GM12878 (cell line): ENCODE results near the gene ISCA2. TPM values are rescaled to one million over a fixed set of nuclear protein-coding genes. Genes with fewer than 3 reads are reported as not detected.
A peak's percentile ranks its signal among the peaks of the same experiment; 100 is the strongest.

Source experiments
- BACH1 ChIP-seq: fragments of 450-650 bp; IDR thresholded peaks from 2 replicates; pipeline ENCODE4 v1.6.1; 2017; ENCODE audit warnings: mild to moderate bottlenecking, borderline replicate concordance
- CHD2 ChIP-seq: IDR thresholded peaks from 2 replicates; pipeline ENCODE4 v1.6.1; 2011; ENCODE audit warnings: low read depth, low read length, improper control_type of control experiment, borderline replicate concordance
- ESRRA ChIP-seq: IDR thresholded peaks from 2 replicates; pipeline ENCODE4 v1.6.1; 2012; ENCODE audit warnings: mild to moderate bottlenecking, low read length, improper control_type of control experiment
- FOS ChIP-seq: IDR thresholded peaks from 3 replicates; pipeline ENCODE4 v1.6.1; 2011; ENCODE audit warnings: borderline replicate concordance; ENCODE audit not compliant: insufficient read length; ENCODE audit errors: extremely low read depth
- HDGF ChIP-seq: fragments of 450-650 bp; IDR thresholded peaks from 2 replicates; pipeline ENCODE4 v1.6.1; 2016; ENCODE audit warnings: antibody characterized with exemption
- IKZF1 ChIP-seq: fragments of 450-650 bp; conservative IDR thresholded peaks from 2 replicates; pipeline ENCODE4 v1.6.1; 2017; ENCODE audit warnings: antibody characterized with exemption, mild to moderate bottlenecking
- JUNB ChIP-seq: IDR thresholded peaks from 2 replicates; pipeline ENCODE4 v1.6.1; 2016; ENCODE audit warnings: antibody characterized with exemption, mild to moderate bottlenecking
- NBN ChIP-seq: fragments of 450-650 bp; IDR thresholded peaks from 2 replicates; pipeline ENCODE4 v1.6.1; 2016
- NFIC ChIP-seq: IDR thresholded peaks from 2 replicates; pipeline ENCODE4 v1.6.1; 2012; ENCODE audit warnings: low read depth, mild to moderate bottlenecking, inconsistent platforms, low read length, moderate library complexity
- NFYB ChIP-seq: IDR thresholded peaks from 2 replicates; pipeline ENCODE4 v1.6.1; 2011; ENCODE audit warnings: low read depth, mild to moderate bottlenecking, low read length, improper control_type of control experiment, moderate library complexity; ENCODE audit not compliant: insufficient read depth
- NR2F1 ChIP-seq: fragments of 450-650 bp; conservative IDR thresholded peaks from 2 replicates; pipeline ENCODE4 v1.6.1; 2017; ENCODE audit warnings: mild to moderate bottlenecking
- POLR2AphosphoS5 ChIP-seq: IDR thresholded peaks from 2 replicates; pipeline ENCODE4 v1.6.1; 2011; ENCODE audit warnings: mild to moderate bottlenecking, low read length, inconsistent platforms
- SREBF1 ChIP-seq: IDR thresholded peaks from 2 replicates; pipeline ENCODE4 v1.6.1; 2012; ENCODE audit warnings: mild to moderate bottlenecking, low read length
- TCF3 ChIP-seq: IDR thresholded peaks from 2 replicates; pipeline ENCODE4 v1.6.1; 2012; ENCODE audit warnings: low read depth, mild to moderate bottlenecking, low read length, borderline replicate concordance; ENCODE audit not compliant: insufficient read depth
- WRNIP1 ChIP-seq: IDR thresholded peaks from 2 replicates; pipeline ENCODE4 v1.6.1; 2011; ENCODE audit warnings: low read depth, low read length, improper control_type of control experiment, borderline replicate concordance
- YY1 ChIP-seq: IDR thresholded peaks from 2 replicates; pipeline ENCODE4 v1.6.1; 2011; ENCODE audit warnings: low read depth, mild to moderate bottlenecking, low read length
- polyA plus RNA-seq, 11 experiments: library from polyadenylated mRNA; depleted of rRNA in 4 of 11; unstranded in 6 of 11; stranded (reverse) in 5 of 11; fragments of >200 nt; fragmentation: Nextera tagmentation in 4 of 11; fragmentation: Illumina TruSeq in 1 of 11; extraction: Ambion mirVana in 4 of 11; extraction: Trizol in 1 of 11; gene quantifications; 1 replicate in 1 of 11; 2 replicates in 10 of 11; pipeline versions ENCODE4 v1.2.1 to v1.2.3, GENCODE V29; 2011 to 2016; ENCODE audit warnings: inconsistent platforms in 2 of 11, missing spikeins in 2 of 11, low read depth in 1 of 11
- total RNA-seq, 4 experiments: library from RNA; depleted of rRNA in 3 of 4; stranded (reverse); fragments of >200 nt in 3 of 4; fragmentation: Illumina TruSeq in 1 of 4; extraction: Trizol in 1 of 4; gene quantifications; 2 replicates each; pipeline versions ENCODE4 v1.2.1 to v1.2.3, GENCODE V29; 2013 to 2021
- TF ChIP-seq, protein P1 (sequence below): fragments of 450-650 bp; conservative IDR thresholded peaks from 2 replicates; pipeline ENCODE4 v1.6.1; 2017; ENCODE audit warnings: mild to moderate bottlenecking, moderate library complexity
- TF ChIP-seq, protein P2 (sequence below): fragments of 450-650 bp; IDR thresholded peaks from 2 replicates; pipeline ENCODE4 v1.6.1; 2014; ENCODE audit warnings: mild to moderate bottlenecking
- TF ChIP-seq, protein P3 (sequence below): fragments of 450-650 bp; formaldehyde crosslinking; IDR thresholded peaks from 2 replicates; pipeline ENCODE4 v1.4.0; 2022; ENCODE audit warnings: mild to moderate bottlenecking, moderate library complexity
- TF ChIP-seq, protein P4 (sequence below): fragments of 450-650 bp; IDR thresholded peaks from 2 replicates; pipeline ENCODE4 v1.6.1; 2016; ENCODE audit warnings: mild to moderate bottlenecking

The ISCA2 gene
- total and polyA plus RNA-seq, 10 of the 15 experiments (the other 5 are each of a cell fraction or from before 2014, with no cell fraction given), result 7.5 to 116 (median 32.5) TPM

DNA sequence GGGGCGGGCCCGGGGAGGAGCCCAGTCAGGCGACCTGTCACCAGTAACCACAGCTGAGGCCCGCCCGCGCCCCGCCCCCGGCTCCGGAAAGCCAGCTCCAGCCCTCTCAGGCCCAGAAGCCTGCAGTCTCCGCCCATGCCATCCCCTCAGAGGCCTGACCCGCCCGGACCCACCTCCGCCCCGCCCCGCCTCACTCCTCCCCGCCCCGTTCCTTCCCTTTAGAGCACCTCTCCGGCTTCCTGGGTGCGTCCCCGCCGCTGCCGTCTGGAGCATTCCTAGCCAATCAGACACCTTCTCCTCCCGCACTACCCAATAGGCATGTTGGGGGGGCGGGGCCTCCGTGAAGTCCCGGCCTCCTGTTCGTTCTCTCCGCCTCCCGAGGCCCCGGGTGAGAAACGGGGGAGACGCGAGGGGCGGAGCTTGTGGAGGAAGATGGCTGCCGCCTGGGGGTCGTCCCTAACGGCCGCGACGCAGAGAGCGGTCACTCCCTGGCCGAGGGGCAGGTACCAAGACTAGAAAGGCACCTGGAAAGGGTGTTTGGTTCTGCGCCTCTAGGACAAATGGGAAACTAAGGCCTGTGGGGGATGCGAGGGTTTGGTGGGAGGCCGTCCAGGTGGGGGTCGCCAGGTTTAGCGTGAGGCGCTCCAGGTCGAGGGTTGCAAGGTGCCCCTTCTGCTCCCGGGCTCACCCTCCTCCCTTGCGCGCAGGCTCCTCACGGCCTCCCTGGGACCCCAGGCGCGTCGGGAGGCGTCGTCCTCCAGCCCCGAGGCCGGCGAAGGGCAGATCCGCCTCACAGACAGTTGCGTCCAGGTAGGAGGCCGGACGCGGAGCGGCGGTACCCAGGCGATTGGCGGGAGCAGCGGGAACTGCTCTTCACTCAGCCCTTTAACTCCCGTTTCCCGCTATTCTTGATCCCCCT is at the start of gene ISCA2 (continued):
- peak; percentile 75 for TF ChIP-seq FOS
- peak; percentile 97 for TF ChIP-seq HDGF
- TF ChIP-seq WRNIP1, result no peak
- peak; percentile 93 for TF ChIP-seq CHD2
- no peak for TF ChIP-seq SREBF1
- 0 out of 2 replicates have a peak, but pooled peaks have one; percentile 21 for TF ChIP-seq ESRRA
- TF ChIP-seq YY1, result peak; percentile 97
- no peak for TF ChIP-seq TCF3
- 0 out of 2 replicates have a peak, but pooled peaks have one; percentile 38 for TF ChIP-seq NR2F1
- peak; percentile 77 for TF ChIP-seq POLR2AphosphoS5
- TF ChIP-seq, protein P1, sequence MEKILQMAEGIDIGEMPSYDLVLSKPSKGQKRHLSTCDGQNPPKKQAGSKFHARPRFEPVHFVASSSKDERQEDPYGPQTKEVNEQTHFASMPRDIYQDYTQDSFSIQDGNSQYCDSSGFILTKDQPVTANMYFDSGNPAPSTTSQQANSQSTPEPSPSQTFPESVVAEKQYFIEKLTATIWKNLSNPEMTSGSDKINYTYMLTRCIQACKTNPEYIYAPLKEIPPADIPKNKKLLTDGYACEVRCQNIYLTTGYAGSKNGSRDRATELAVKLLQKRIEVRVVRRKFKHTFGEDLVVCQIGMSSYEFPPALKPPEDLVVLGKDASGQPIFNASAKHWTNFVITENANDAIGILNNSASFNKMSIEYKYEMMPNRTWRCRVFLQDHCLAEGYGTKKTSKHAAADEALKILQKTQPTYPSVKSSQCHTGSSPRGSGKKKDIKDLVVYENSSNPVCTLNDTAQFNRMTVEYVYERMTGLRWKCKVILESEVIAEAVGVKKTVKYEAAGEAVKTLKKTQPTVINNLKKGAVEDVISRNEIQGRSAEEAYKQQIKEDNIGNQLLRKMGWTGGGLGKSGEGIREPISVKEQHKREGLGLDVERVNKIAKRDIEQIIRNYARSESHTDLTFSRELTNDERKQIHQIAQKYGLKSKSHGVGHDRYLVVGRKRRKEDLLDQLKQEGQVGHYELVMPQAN, result peak; percentile 49; the same call in 1 of the 2 replicates
- TF ChIP-seq NBN, result peak; percentile 50; the same call in 1 of the 2 replicates
- TF ChIP-seq NFYB, result peak; percentile 95
- TF ChIP-seq IKZF1, result peak; percentile 57
- TF ChIP-seq, protein P2, sequence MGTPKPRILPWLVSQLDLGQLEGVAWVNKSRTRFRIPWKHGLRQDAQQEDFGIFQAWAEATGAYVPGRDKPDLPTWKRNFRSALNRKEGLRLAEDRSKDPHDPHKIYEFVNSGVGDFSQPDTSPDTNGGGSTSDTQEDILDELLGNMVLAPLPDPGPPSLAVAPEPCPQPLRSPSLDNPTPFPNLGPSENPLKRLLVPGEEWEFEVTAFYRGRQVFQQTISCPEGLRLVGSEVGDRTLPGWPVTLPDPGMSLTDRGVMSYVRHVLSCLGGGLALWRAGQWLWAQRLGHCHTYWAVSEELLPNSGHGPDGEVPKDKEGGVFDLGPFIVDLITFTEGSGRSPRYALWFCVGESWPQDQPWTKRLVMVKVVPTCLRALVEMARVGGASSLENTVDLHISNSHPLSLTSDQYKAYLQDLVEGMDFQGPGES, result peak; percentile 83
- TF ChIP-seq, protein P3, sequence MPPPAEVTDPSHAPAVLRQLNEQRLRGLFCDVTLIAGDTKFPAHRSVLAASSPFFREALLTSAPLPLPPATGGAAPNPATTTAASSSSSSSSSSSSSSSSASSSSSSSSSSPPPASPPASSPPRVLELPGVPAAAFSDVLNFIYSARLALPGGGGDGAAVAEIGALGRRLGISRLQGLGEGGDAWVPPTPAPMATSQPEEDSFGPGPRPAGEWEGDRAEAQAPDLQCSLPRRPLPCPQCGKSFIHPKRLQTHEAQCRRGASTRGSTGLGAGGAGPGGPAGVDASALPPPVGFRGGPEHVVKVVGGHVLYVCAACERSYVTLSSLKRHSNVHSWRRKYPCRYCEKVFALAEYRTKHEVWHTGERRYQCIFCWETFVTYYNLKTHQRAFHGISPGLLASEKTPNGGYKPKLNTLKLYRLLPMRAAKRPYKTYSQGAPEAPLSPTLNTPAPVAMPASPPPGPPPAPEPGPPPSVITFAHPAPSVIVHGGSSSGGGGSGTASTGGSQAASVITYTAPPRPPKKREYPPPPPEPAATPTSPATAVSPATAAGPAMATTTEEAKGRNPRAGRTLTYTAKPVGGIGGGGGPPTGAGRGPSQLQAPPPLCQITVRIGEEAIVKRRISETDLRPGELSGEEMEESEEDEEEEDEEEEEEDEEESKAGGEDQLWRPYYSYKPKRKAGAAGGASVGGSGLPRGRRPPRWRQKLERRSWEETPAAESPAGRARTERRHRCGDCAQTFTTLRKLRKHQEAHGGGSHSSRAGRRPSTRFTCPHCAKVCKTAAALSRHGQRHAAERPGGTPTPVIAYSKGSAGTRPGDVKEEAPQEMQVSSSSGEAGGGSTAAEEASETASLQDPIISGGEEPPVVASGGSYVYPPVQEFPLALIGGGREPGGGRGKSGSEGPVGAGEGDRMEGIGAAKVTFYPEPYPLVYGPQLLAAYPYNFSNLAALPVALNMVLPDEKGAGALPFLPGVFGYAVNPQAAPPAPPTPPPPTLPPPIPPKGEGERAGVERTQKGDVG (CRISPR knock-in tag), result no peak
- TF ChIP-seq NFIC, result no peak
- TF ChIP-seq, protein P4, sequence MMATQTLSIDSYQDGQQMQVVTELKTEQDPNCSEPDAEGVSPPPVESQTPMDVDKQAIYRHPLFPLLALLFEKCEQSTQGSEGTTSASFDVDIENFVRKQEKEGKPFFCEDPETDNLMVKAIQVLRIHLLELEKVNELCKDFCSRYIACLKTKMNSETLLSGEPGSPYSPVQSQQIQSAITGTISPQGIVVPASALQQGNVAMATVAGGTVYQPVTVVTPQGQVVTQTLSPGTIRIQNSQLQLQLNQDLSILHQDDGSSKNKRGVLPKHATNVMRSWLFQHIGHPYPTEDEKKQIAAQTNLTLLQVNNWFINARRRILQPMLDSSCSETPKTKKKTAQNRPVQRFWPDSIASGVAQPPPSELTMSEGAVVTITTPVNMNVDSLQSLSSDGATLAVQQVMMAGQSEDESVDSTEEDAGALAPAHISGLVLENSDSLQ, result 0 out of 2 replicates have a peak, but pooled peaks have one; percentile 43
- TF ChIP-seq BACH1, result 0 out of 2 replicates have a peak, but pooled peaks have one; percentile 33
- TF ChIP-seq JUNB, result no peak
